Tibial nerve (tissue), 4 donors: Measurements from ENCODE around the gene HIPK2. TPM values are rescaled to one million over a fixed set of nuclear protein-coding genes. Genes with fewer than 3 reads are reported as not detected.

ENCODE experiments used
- DNase-seq, 2 donors: peaks; one replicate each; pipeline ENCODE4 v3.0.0-alpha.2; 2019; ENCODE audit warnings: low spot score in 2 of 2
- H3K27ac ChIP-seq, 4 donors: fragments of 200-600 bp; sonication (generic) in 3 of 4; one replicate each; pipeline ENCODE4 v1.5.1; 2017 to 2019; ENCODE audit warnings: mild to moderate bottlenecking in 1 of 4
- H3K27me3 ChIP-seq, 2 donors: fragments of 200-600 bp; sonication (generic) in 1 of 2; one replicate each; pipeline versions ENCODE4 v1.5.1 to v1.6.0; 2017 to 2019
- H3K36me3 ChIP-seq, 3 donors: fragments of 200-600 bp; sonication (generic); one replicate each; pipeline ENCODE4 v1.5.1; 2018 to 2019
- H3K4me1 ChIP-seq, 4 donors: fragments of 200-600 bp; sonication (generic) in 3 of 4; one replicate each; pipeline ENCODE4 v1.5.1; 2017 to 2019
- H3K4me3 ChIP-seq, 4 donors: fragments of 200-600 bp; sonication (generic) in 3 of 4; one replicate each; pipeline ENCODE4 v1.5.1; 2017 to 2019; ENCODE audit warnings: mild to moderate bottlenecking in 1 of 4, moderate library complexity in 1 of 4
- H3K9me3 ChIP-seq, 4 donors: fragments of 200-600 bp; sonication (generic) in 3 of 4; one replicate each; pipeline ENCODE4 v1.5.1; 2017 to 2019
- EP300 ChIP-seq, 2 donors: sonication (generic); formaldehyde crosslinking; IDR thresholded peaks; one replicate each; pipeline ENCODE4 v1.6.1; 2017; ENCODE audit warnings: antibody characterized with exemption in 2 of 2, mild to moderate bottlenecking in 1 of 2
- POLR2A ChIP-seq, 2 donors: fragments of 450-650 bp; IDR thresholded peaks; one replicate each; pipeline ENCODE4 v1.6.1; 2017; ENCODE audit warnings: antibody characterized with exemption in 2 of 2, mild to moderate bottlenecking in 2 of 2, moderate library complexity in 2 of 2
- WGBS, 2 donors: methylation state at CpG; one replicate each; pipeline ENCODE4 v1.1.5; 2018; 5-methylcytosine and 5-hydroxymethylcytosine counted together
- total RNA-seq, 4 donors: library from RNA; depleted of rRNA; stranded (reverse); fragments of >200 nt; gene quantifications; one replicate each; pipeline ENCODE4 v1.1.0, GENCODE V29; 2016
- TF ChIP-seq, protein P1 (sequence below), 5 experiments: fragments of 200-600 bp in 3 of 5; fragments of 450-650 bp in 2 of 5; sonication (generic) in 3 of 5; IDR thresholded peaks; one replicate each; pipeline ENCODE4 v1.5.1; 2016 to 2019; ENCODE audit warnings: antibody characterized with exemption in 5 of 5, mild to moderate bottlenecking in 3 of 5, moderate library complexity in 2 of 5

The HIPK2 gene
- total RNA-seq, 4 donors from 2014 or later, result 24.9 to 41.1 (median 29.7) TPM

DNA sequence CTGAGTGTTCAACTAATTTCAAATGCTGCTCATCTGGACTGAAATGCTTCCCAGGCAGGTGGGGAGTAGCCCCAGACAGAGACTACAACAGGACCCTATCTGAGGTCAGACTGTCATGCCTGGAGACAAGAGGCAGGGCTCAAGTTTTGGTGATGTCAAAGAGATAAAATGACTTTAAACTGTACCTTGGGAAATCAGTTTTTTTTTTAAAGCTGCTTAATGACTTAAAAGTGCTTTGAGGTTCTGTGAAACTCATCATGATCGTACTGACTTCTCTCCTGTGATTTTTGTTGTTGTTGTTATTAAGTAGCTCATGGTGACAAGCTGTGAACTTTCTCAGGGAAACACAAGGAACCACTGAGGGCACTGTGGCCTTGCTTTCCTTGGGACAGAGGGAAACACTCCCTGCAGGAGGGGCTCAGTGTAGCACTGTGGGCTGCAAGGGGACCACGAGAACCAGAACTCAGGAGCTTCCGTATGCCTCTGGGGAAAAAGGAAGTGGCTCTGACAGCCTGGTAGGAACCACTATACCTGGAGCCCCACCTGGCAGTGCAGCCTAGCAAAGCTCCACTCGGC is 9.5 kb downstream of the HIPK2 start:
- no peak overlapping the region for H3K27ac ChIP-seq
- 81 to 93% methylated on average over 2 to 4 of the region's 4 CpGs for WGBS, 2 donors
- DNase-seq, result no peak
- TF ChIP-seq, protein P1, sequence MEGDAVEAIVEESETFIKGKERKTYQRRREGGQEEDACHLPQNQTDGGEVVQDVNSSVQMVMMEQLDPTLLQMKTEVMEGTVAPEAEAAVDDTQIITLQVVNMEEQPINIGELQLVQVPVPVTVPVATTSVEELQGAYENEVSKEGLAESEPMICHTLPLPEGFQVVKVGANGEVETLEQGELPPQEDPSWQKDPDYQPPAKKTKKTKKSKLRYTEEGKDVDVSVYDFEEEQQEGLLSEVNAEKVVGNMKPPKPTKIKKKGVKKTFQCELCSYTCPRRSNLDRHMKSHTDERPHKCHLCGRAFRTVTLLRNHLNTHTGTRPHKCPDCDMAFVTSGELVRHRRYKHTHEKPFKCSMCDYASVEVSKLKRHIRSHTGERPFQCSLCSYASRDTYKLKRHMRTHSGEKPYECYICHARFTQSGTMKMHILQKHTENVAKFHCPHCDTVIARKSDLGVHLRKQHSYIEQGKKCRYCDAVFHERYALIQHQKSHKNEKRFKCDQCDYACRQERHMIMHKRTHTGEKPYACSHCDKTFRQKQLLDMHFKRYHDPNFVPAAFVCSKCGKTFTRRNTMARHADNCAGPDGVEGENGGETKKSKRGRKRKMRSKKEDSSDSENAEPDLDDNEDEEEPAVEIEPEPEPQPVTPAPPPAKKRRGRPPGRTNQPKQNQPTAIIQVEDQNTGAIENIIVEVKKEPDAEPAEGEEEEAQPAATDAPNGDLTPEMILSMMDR (IDR thresholded peaks at IDR 0.05), result no peak
- TF ChIP-seq POLR2A (IDR thresholded peaks at IDR 0.05), result no peak
- no peak for TF ChIP-seq EP300 (IDR thresholded peaks at IDR 0.05)
- peaks cover 0 to 9% (median 0%) of the 10 kb centered on the region in 3 donors for H3K36me3 ChIP-seq
- H3K27me3 ChIP-seq, result no peaks in the 10 kb centered on the region
- peaks cover 0 to 34% (median 11%) of the 10 kb centered on the region in 4 donors for H3K4me1 ChIP-seq
- no peaks in the 10 kb centered on the region for H3K9me3 ChIP-seq
- no peak overlapping the region for H3K4me3 ChIP-seq

DNA sequence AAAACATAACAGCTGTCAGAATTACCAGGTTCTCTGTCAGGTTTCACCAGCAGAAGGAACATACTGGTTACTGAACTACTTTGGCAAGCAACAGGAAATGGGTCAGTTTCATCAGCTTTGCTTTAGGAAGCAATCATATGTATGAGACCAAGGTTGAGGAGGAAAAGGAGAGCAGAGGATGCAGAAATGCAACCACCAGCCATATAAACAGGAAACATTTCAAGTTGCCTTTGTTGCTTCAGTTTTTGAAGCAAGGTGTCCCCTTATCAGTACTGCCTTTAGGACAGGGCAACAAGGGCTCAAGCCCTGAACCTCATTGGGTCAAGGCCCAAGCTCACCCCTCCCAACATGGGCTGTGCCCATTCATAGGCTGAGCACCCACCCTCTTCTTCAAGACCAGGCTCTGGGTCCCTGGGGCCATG is 10.2 kb downstream of the HIPK2 start:
- Histone ChIP-seq H3K4me3 (no peak overlapping the region), H3K4me1 (peaks cover 0 to 31% (median 11%) of the 10 kb centered on the region in 4 donors), H3K27me3 (no peaks in the 10 kb centered on the region), H3K36me3 (peaks cover 0 to 9% (median 0%) of the 10 kb centered on the region in 3 donors), H3K9me3 (no peaks in the 10 kb centered on the region), H3K27ac (peak overlapping the region in 1 of 4 donors; percentile 35)
- no peak for TF ChIP-seq POLR2A (IDR thresholded peaks at IDR 0.05)
- no peak for TF ChIP-seq EP300 (IDR thresholded peaks at IDR 0.05)
- TF ChIP-seq, protein P1 (IDR thresholded peaks at IDR 0.05), result no peak
- DNase-seq, result no peak

GRCh38 chr7:139765143-139765542 is 12.7 kb downstream of the HIPK2 start:
- Histone ChIP-seq H3K36me3 (peaks cover 0 to 9% (median 0%) of the 10 kb centered on the region in 3 donors), H3K27ac (no peak overlapping the region), H3K27me3 (no peaks in the 10 kb centered on the region), H3K4me1 (peaks cover 0 to 18% (median 8%) of the 10 kb centered on the region in 4 donors), H3K9me3 (no peaks in the 10 kb centered on the region), H3K4me3 (no peak overlapping the region)
- WGBS, 2 donors, result 51 to 81% methylated on average over 2 of the region's 2 CpGs
- no peak for DNase-seq
- TF ChIP-seq POLR2A (IDR thresholded peaks at IDR 0.05), result no peak
- TF ChIP-seq, protein P1 (IDR thresholded peaks at IDR 0.05), result no peak
- TF ChIP-seq EP300 (IDR thresholded peaks at IDR 0.05), result no peak

DNA sequence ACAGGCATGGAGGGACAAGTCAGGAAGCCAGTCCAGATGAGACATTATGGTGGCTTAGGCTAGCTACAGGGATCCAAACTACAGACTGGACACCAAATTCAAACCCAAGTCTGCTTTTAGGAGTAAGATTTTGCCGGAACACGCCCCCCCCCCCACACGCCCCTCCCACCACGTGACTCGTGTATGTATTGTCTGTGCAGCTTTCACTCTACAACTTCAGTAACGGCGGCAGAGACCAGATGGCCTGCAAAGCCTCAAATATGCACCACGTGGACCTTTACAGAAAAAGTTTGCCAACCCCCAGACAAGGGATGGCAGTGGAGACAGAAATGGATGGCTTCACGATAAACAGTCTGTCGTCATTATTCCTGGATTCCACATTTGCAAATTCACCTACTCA is 14.5 kb downstream of the HIPK2 start:
- no peaks in the 10 kb centered on the region for H3K9me3 ChIP-seq
- 80 to 87% methylated on average over 10 of the region's 10 CpGs for WGBS, 2 donors
- H3K27ac ChIP-seq, result no peak overlapping the region
- H3K27me3 ChIP-seq, result no peaks in the 10 kb centered on the region
- no peak overlapping the region for H3K4me3 ChIP-seq
- peaks cover 0 to 22% (median 12%) of the 10 kb centered on the region in 4 donors for H3K4me1 ChIP-seq
- H3K36me3 ChIP-seq, result no peaks in the 10 kb centered on the region
- TF ChIP-seq, protein P1 (IDR thresholded peaks at IDR 0.05), result no peak
- TF ChIP-seq POLR2A (IDR thresholded peaks at IDR 0.05) (no peak), EP300 (IDR thresholded peaks at IDR 0.05) (no peak)
- no peak for DNase-seq

GRCh38 chr7:139762886-139763285 is 14.9 kb downstream of the HIPK2 start:
- TF ChIP-seq, protein P1 (IDR thresholded peaks at IDR 0.05), result no peak
- TF ChIP-seq POLR2A (IDR thresholded peaks at IDR 0.05) (no peak), EP300 (IDR thresholded peaks at IDR 0.05) (no peak)
- WGBS, 2 donors, result 89 to 91% methylated on average over 2 of the region's 2 CpGs
- H3K4me1 ChIP-seq, result peaks cover 0 to 20% (median 11%) of the 10 kb centered on the region in 4 donors
- no peaks in the 10 kb centered on the region for H3K9me3 ChIP-seq
- H3K27ac ChIP-seq, result no peak overlapping the region
- H3K36me3 ChIP-seq, result no peaks in the 10 kb centered on the region
- no peaks in the 10 kb centered on the region for H3K27me3 ChIP-seq
- H3K4me3 ChIP-seq, result no peak overlapping the region
- no peak for DNase-seq
